T-helper 2 cell (primary cell): ENCODE results near the gene BCKDHA.
"Not testable (repeated sequence)": the region's sequence is repeated elsewhere in the genome, so short reads cannot be mapped to it uniquely, and the experiment has no call there.

Experiments
- DNase-seq, 5 experiments: peaks; one replicate each; pipeline versions ENCODE4 v3.0.0 to v3.0.0-alpha.2; 2012 to 2022

The BCKDHA gene

GRCh38 chr19:41367848-41368301, 29.7 kb upstream of the BCKDHA start:
- DNase-seq = no peak

GRCh38 chr19:41369769-41370168, 27.8 kb upstream of the BCKDHA start:
- no peak for DNase-seq

GRCh38 chr19:41371119-41371518, 26.5 kb upstream of the BCKDHA start:
- DNase-seq = not testable (repeated sequence)

GRCh38 chr19:41371541-41371940, 26.1 kb upstream of the BCKDHA start:
- no peak for DNase-seq

GRCh38 chr19:41372501-41372900, 25.1 kb upstream of the BCKDHA start:
- DNase-seq = no peak

- DNase-seq = no peak
These were observed 23.6 kb upstream of the BCKDHA start for GRCh38 chr19:41373993-41374392.

- peak in 1 of 5 experiments; percentile 37 for DNase-seq
These were observed 21.2 kb upstream of the BCKDHA start, which contains the start of gene TMEM91 for GRCh38 chr19:41376241-41376997. TMEM91 (plus strand) TSS chr19:41376533; CDS start chr19:41378310, 1,777 bp downstream.

GRCh38 chr19:41376998-41377365, 20.6 kb upstream of the BCKDHA start:
- no peak for DNase-seq

- no peak for DNase-seq
These were observed 19.5 kb upstream of the BCKDHA start for GRCh38 chr19:41377977-41378709.

- not testable (repeated sequence) for DNase-seq
These were observed 16.1 kb upstream of the BCKDHA start for GRCh38 chr19:41381536-41381935.

GRCh38 chr19:41384351-41384750, 13.3 kb upstream of the BCKDHA start:
- DNase-seq = no peak

- no peak for DNase-seq
These were observed 11.2 kb upstream of the BCKDHA start for GRCh38 chr19:41386442-41386841.

- no peak for DNase-seq
These were observed 6.0 kb upstream of the BCKDHA start for GRCh38 chr19:41391618-41392017.

GRCh38 chr19:41392775-41393174, 4.8 kb upstream of the BCKDHA start:
- DNase-seq = no peak

- no peak for DNase-seq
These were observed 2.3 kb upstream of the BCKDHA start for GRCh38 chr19:41395355-41395754.

GRCh38 chr19:41398050-41398418, 416 bp downstream of the BCKDHA start:
- DNase-seq = no peak

- DNase-seq = no peak
These were observed 980 bp downstream of the BCKDHA start for GRCh38 chr19:41398598-41398997.

GRCh38 chr19:41399091-41399490, 1.5 kb downstream of the BCKDHA start:
- DNase-seq = no peak

GRCh38 chr19:41399525-41399924, 1.9 kb downstream of the BCKDHA start:
- no peak for DNase-seq

- DNase-seq = no peak
These were observed 3.9 kb downstream of the BCKDHA start for GRCh38 chr19:41401483-41401882.

GRCh38 chr19:41402010-41402409, 4.4 kb downstream of the BCKDHA start:
- no peak for DNase-seq

- DNase-seq = no peak
These were observed 5.8 kb downstream of the BCKDHA start for GRCh38 chr19:41403181-41403970.

GRCh38 chr19:41405776-41406175, 8.2 kb downstream of the BCKDHA start:
- DNase-seq = no peak
